ENCODE results near the gene ZNF747.

Gene ZNF747

GRCh38 chr16:30571445-30572322 lies 37.0 kb upstream of the ZNF747 start, which contains the start of gene ZNF688:
TSS of gene ZNF688 (minus strand) at chr16:30571714. CDS start at chr16:30571629, 85 bp downstream.
- Histone ChIP-seq H3K4me2 (ENCODE audit: low read length) (peak within 1 kb of the TSS; percentile 99), H3K36me3 (ENCODE audit: control insufficient read depth, insufficient read depth, low read length) (no peaks in the 10 kb centered on the region), H3K9me3 (ENCODE audit: control insufficient read depth, low read length) (no peaks in the 10 kb centered on the region), H3K27me3 (ENCODE audit: control insufficient read depth, insufficient read depth, low read length) (no peaks in the 10 kb centered on the region), H3K79me2 (no peaks in the 10 kb centered on the region), H2AFZ (peak within 1 kb of the TSS; percentile 100), H3K4me1 (peaks cover 12% of the 10 kb centered on the region), H3K4me3 (ENCODE audit: low read depth, low read length) (peak within 1 kb of the TSS; percentile 81), H3K27ac (peak within 1 kb of the TSS; percentile 99), H3K9ac (peak within 1 kb of the TSS; percentile 99)
- no peak for TF ChIP-seq CTCF (IDR thresholded peaks at IDR 0.05)

DNA sequence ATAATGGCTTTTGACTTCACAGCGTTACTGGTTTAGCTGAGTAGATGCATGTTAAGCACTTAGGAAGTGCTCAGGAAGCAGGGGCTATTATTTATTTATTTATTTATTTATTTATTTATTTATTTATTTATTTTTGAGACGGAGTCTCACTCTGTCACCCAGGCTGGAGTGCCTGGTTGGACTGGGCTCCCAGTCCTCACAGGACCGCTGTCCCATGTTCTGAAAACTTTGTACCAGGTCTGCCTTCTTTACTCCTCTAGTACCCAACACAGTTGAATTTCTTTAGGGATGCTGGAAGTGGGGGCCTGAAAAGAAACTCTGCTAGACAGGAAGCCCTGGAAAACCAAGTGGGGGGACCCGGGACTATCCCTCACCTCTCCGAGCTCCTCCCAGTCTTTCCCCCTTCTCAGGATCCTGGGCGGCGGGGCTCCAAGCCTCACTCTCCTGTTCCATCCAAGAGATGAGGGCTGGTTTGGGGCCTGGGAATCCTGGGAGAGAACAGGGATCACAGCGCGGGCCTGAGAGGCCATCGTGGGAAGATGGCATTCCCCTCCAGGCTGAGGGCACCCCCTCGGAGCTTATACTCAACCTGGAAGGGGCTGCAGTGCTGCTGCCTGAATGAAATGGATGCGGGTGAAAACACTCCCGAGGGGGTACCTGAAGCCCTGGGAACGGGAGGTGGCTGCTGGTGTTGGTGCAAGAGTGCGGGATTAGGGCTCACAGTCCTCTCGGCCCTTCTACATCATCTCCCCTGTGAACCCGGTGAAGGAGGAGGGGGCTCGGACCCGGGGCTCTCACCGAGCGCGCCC lies 36.2 kb upstream of the ZNF747 start:
- H3K9me3 ChIP-seq (ENCODE audit: control insufficient read depth, low read length), result no peaks in the 10 kb centered on the region
- H3K27ac ChIP-seq, result peak overlapping the region; percentile 99

DNA sequence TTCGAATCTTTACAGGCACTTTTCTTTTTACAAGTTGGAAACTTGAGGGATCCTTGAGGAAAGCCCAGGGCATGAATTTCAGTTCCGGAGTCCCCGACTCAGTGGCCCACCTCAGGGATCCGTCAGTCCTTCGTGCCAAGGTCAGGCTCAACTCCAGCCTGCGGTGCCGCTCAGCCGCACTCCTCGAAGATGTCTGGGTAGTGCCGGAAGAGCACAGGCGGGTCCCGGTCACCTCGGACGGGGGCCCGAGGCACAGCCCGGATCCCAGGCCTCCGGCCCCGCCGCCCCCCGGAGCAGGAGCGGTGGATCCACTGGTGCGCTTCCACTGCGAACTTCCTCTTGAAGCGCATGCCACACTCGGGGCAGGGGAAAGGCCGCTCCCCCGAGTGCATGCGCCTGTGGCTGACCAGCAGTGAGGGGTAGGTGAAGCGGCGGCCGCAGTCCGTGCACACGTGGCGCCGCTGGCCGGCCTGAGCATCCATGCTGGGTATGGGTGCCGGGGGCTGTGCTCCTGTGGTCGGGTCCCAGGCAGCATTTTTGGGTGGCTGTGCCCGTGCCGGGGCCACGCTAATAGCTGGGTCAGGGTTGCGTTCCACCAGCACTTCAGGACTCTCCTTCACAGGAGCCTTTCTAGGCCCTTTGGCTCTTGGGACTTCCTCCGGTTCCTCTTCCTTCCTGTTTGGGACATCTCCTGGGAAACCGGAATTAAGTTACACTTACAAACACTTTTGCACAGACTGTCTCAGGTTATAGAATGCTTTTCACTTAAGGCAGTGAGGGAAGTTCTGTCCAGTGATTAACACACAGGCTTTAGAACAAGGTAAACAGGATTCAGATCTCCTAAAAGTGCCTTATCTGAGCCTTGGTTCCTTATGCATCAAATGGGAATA lies 35.3 kb upstream of the ZNF747 start:
- Histone ChIP-seq H3K36me3 (ENCODE audit: control insufficient read depth, insufficient read depth, low read length) (no peaks in the 10 kb centered on the region), H3K4me3 (ENCODE audit: low read depth, low read length) (peak overlapping the region; percentile 26), H3K9ac (no peak overlapping the region), H3K79me2 (no peaks in the 10 kb centered on the region), H2AFZ (peak overlapping the region; percentile 63), H3K4me1 (peaks cover 12% of the 10 kb centered on the region), H3K9me3 (ENCODE audit: control insufficient read depth, low read length) (no peaks in the 10 kb centered on the region), H3K27ac (peak overlapping the region; percentile 99), H3K27me3 (ENCODE audit: control insufficient read depth, insufficient read depth, low read length) (no peaks in the 10 kb centered on the region), H3K4me2 (ENCODE audit: low read length) (peak overlapping the region; percentile 45)
- no peak for TF ChIP-seq CTCF (IDR thresholded peaks at IDR 0.05)

More for the DNA sequence above, 36.2 kb upstream of the ZNF747 start:
- Histone ChIP-seq H3K4me2 (ENCODE audit: low read length) (peak overlapping the region; percentile 99), H3K27me3 (ENCODE audit: control insufficient read depth, insufficient read depth, low read length) (no peaks in the 10 kb centered on the region), H3K36me3 (ENCODE audit: control insufficient read depth, insufficient read depth, low read length) (no peaks in the 10 kb centered on the region), H3K4me3 (ENCODE audit: low read depth, low read length) (peak overlapping the region; percentile 81), H2AFZ (peak overlapping the region; percentile 100), H3K9ac (peak overlapping the region; percentile 99), H3K79me2 (no peaks in the 10 kb centered on the region), H3K4me1 (peaks cover 12% of the 10 kb centered on the region)
- TF ChIP-seq CTCF (IDR thresholded peaks at IDR 0.05), result no peak

GRCh38 chr16:30569281-30569680 lies 34.6 kb upstream of the ZNF747 start:
- Histone ChIP-seq H2AFZ (no peak overlapping the region), H3K36me3 (ENCODE audit: control insufficient read depth, insufficient read depth, low read length) (no peaks in the 10 kb centered on the region), H3K27ac (no peak overlapping the region), H3K79me2 (no peaks in the 10 kb centered on the region), H3K27me3 (ENCODE audit: control insufficient read depth, insufficient read depth, low read length) (no peaks in the 10 kb centered on the region), H3K9ac (no peak overlapping the region), H3K4me1 (peaks cover 12% of the 10 kb centered on the region), H3K9me3 (ENCODE audit: control insufficient read depth, low read length) (no peaks in the 10 kb centered on the region), H3K4me3 (ENCODE audit: low read depth, low read length) (no peak overlapping the region), H3K4me2 (ENCODE audit: low read length) (no peak overlapping the region)
- no peak for TF ChIP-seq CTCF (IDR thresholded peaks at IDR 0.05)
